HS-5 (cell line): Measurements from ENCODE around the gene R3HDM4.
A peak's percentile ranks its signal among the peaks of the same experiment; 100 is the strongest.

Source experiments
- DNase-seq: peaks from one replicate; pipeline ENCODE4 v3.0.0-alpha.2; 2012; ENCODE audit warnings: low read depth

R3HDM4 gene

GRCh38 chr19:947090-947706 is 34.2 kb upstream of the R3HDM4 start:
- no peak for DNase-seq

GRCh38 chr19:945401-946252 is 32.6 kb upstream of the R3HDM4 start:
- no peak for DNase-seq

- DNase-seq: no peak
These were observed 31.7 kb upstream of the R3HDM4 start for GRCh38 chr19:944663-945241.

GRCh38 chr19:944171-944567 is 31.1 kb upstream of the R3HDM4 start:
- DNase-seq: no peak

- DNase-seq: no peak
These were observed 30.6 kb upstream of the R3HDM4 start for GRCh38 chr19:943551-944170.

- no peak for DNase-seq
These were observed 29.2 kb upstream of the R3HDM4 start for GRCh38 chr19:942133-942645.

GRCh38 chr19:941292-942132 is 28.5 kb upstream of the R3HDM4 start:
- DNase-seq: no peak

GRCh38 chr19:940591-941291 is 27.7 kb upstream of the R3HDM4 start:
- DNase-seq: no peak

- DNase-seq: no peak
These were observed 26.9 kb upstream of the R3HDM4 start for GRCh38 chr19:939922-940321.

- no peak for DNase-seq
These were observed 26.4 kb upstream of the R3HDM4 start for GRCh38 chr19:939439-939838.

GRCh38 chr19:938233-938923 is 25.4 kb upstream of the R3HDM4 start:
- no peak for DNase-seq

- DNase-seq: no peak
These were observed 24.3 kb upstream of the R3HDM4 start for GRCh38 chr19:937259-937694.

- DNase-seq: no peak
These were observed 23.1 kb upstream of the R3HDM4 start for GRCh38 chr19:936175-936546.

- no peak for DNase-seq
These were observed 22.0 kb upstream of the R3HDM4 start for GRCh38 chr19:934865-935479.

- no peak for DNase-seq
These were observed 21.3 kb upstream of the R3HDM4 start for GRCh38 chr19:934197-934840.

GRCh38 chr19:933553-933882 is 20.5 kb upstream of the R3HDM4 start:
- no peak for DNase-seq

GRCh38 chr19:932648-933552 is 19.9 kb upstream of the R3HDM4 start:
- DNase-seq: peak; percentile 60

- DNase-seq: no peak
These were observed 19.0 kb upstream of the R3HDM4 start for GRCh38 chr19:931860-932647.
